Central memory CD4-positive, alpha-beta T cell (primary cell): ENCODE results near the gene AADAT.

Source experiments
- DNase-seq: peaks from one replicate; pipeline ENCODE4 v3.0.0; 2022

AADAT gene

GRCh38 chr4:170027181-170027829 is 62.5 kb downstream of the AADAT start:
- DNase-seq: peak; percentile 90

GRCh38 chr4:170026253-170027021 is 63.3 kb downstream of the AADAT start, which contains the start of gene MFAP3L:
Gene MFAP3L (minus strand): TSS chr4:170026395. CDS start chr4:170005877, 20,518 bp downstream.
- DNase-seq: peak; percentile 85

GRCh38 chr4:170025523-170026252 is 64.1 kb downstream of the AADAT start:
- no peak for DNase-seq

- no peak for DNase-seq
These were observed 67.5 kb downstream of the AADAT start for GRCh38 chr4:170022211-170022610.

GRCh38 chr4:170017252-170017651 is 72.5 kb downstream of the AADAT start:
- no peak for DNase-seq

- no peak for DNase-seq
These were observed 74.5 kb downstream of the AADAT start for GRCh38 chr4:170015285-170015684.

- no peak for DNase-seq
These were observed 75.3 kb downstream of the AADAT start for GRCh38 chr4:170014359-170015011.

- DNase-seq: no peak
These were observed 77.2 kb downstream of the AADAT start for GRCh38 chr4:170012629-170012958.

GRCh38 chr4:170011921-170012628 is 77.7 kb downstream of the AADAT start:
- no peak for DNase-seq
